ENCODE results near the gene DST. TPM values are rescaled to one million over a fixed set of nuclear protein-coding genes. Genes with fewer than 3 reads are reported as not detected.

Gene DST
- polyA plus RNA-seq, 2 donors, result 57.2 to 59.3 TPM

GRCh38 chr6:56593801-56594318 is 48.8 kb downstream of the DST start:
- WGBS, 2 donors, result 58 to 61% methylated on average over 5 of the region's 5 CpGs
- H3K9me3 ChIP-seq (ENCODE audit: control insufficient read depth in 2 of 2, insufficient read depth in 1 of 2, low read depth in 1 of 2, low read length in 1 of 2), result no peaks in the 10 kb centered on the region
- H3K27me3 ChIP-seq (ENCODE audit: control insufficient read depth in 1 of 2, insufficient read depth in 2 of 2, low read length in 2 of 2), result no peaks in the 10 kb centered on the region
- peaks cover 0 to 7% of the 10 kb centered on the region in 2 donors for H3K36me3 ChIP-seq (ENCODE audit: control insufficient read depth in 2 of 2, insufficient read depth in 2 of 2, low read length in 1 of 2)
- H3K27ac ChIP-seq (ENCODE audit: low read depth in 2 of 2, low read length in 1 of 2), result no peak overlapping the region
- H3K4me3 ChIP-seq (ENCODE audit: low read depth in 1 of 2, low read length in 2 of 2), result no peak overlapping the region
- no peaks in the 10 kb centered on the region for H3K4me1 ChIP-seq (ENCODE audit: control insufficient read depth in 2 of 2, insufficient read depth in 2 of 2, low read length in 1 of 2)

- no peaks in the 10 kb centered on the region for H3K9me3 ChIP-seq (ENCODE audit: control insufficient read depth in 2 of 2, insufficient read depth in 1 of 2, low read depth in 1 of 2, low read length in 1 of 2)
- H3K36me3 ChIP-seq (ENCODE audit: control insufficient read depth in 2 of 2, insufficient read depth in 2 of 2, low read length in 1 of 2), result no peaks in the 10 kb centered on the region
- H3K4me3 ChIP-seq (ENCODE audit: low read depth in 1 of 2, low read length in 2 of 2), result no peak overlapping the region
- H3K27me3 ChIP-seq (ENCODE audit: control insufficient read depth in 1 of 2, insufficient read depth in 2 of 2, low read length in 2 of 2), result no peaks in the 10 kb centered on the region
- H3K27ac ChIP-seq (ENCODE audit: low read depth in 2 of 2, low read length in 1 of 2), result no peak overlapping the region
- H3K4me1 ChIP-seq (ENCODE audit: control insufficient read depth in 2 of 2, insufficient read depth in 2 of 2, low read length in 1 of 2), result no peaks in the 10 kb centered on the region
- WGBS, 2 donors, result 80 to 82% methylated on average over 3 of the region's 3 CpGs
Measured at GRCh38 chr6:56582236-56582635, 60.5 kb downstream of the DST start.

- no peaks in the 10 kb centered on the region for H3K4me1 ChIP-seq (ENCODE audit: control insufficient read depth in 2 of 2, insufficient read depth in 2 of 2, low read length in 1 of 2)
- H3K27me3 ChIP-seq (ENCODE audit: control insufficient read depth in 1 of 2, insufficient read depth in 2 of 2, low read length in 2 of 2), result no peaks in the 10 kb centered on the region
- H3K9me3 ChIP-seq (ENCODE audit: control insufficient read depth in 2 of 2, insufficient read depth in 1 of 2, low read depth in 1 of 2, low read length in 1 of 2), result no peaks in the 10 kb centered on the region
- no peak overlapping the region for H3K27ac ChIP-seq (ENCODE audit: low read depth in 2 of 2, low read length in 1 of 2)
- 65 to 73% methylated on average over 4 of the region's 4 CpGs for WGBS, 2 donors
- H3K4me3 ChIP-seq (ENCODE audit: low read depth in 1 of 2, low read length in 2 of 2), result no peak overlapping the region
- H3K36me3 ChIP-seq (ENCODE audit: control insufficient read depth in 2 of 2, insufficient read depth in 2 of 2, low read length in 1 of 2), result no peaks in the 10 kb centered on the region
Measured at GRCh38 chr6:56581296-56581925, 61.3 kb downstream of the DST start.

- Histone ChIP-seq H3K36me3 (ENCODE audit: control insufficient read depth in 2 of 2, insufficient read depth in 2 of 2, low read length in 1 of 2) (no peaks in the 10 kb centered on the region), H3K4me3 (ENCODE audit: low read depth in 1 of 2, low read length in 2 of 2) (no peak overlapping the region), H3K9me3 (ENCODE audit: control insufficient read depth in 2 of 2, insufficient read depth in 1 of 2, low read depth in 1 of 2, low read length in 1 of 2) (no peaks in the 10 kb centered on the region), H3K27me3 (ENCODE audit: control insufficient read depth in 1 of 2, insufficient read depth in 2 of 2, low read length in 2 of 2) (no peaks in the 10 kb centered on the region), H3K4me1 (ENCODE audit: control insufficient read depth in 2 of 2, insufficient read depth in 2 of 2, low read length in 1 of 2) (no peaks in the 10 kb centered on the region), H3K27ac (ENCODE audit: low read depth in 2 of 2, low read length in 1 of 2) (no peak overlapping the region)
- WGBS, 2 donors, result 97 to 99% methylated on average over 5 of the region's 5 CpGs
Measured at GRCh38 chr6:56580271-56580670, 62.4 kb downstream of the DST start.

GRCh38 chr6:56579155-56579851 is 63.4 kb downstream of the DST start:
- WGBS, 2 donors, result 81 to 82% methylated on average over 2 of the region's 2 CpGs
- no peaks in the 10 kb centered on the region for H3K4me1 ChIP-seq (ENCODE audit: control insufficient read depth in 2 of 2, insufficient read depth in 2 of 2, low read length in 1 of 2)
- H3K27me3 ChIP-seq (ENCODE audit: control insufficient read depth in 1 of 2, insufficient read depth in 2 of 2, low read length in 2 of 2), result no peaks in the 10 kb centered on the region
- no peak overlapping the region for H3K4me3 ChIP-seq (ENCODE audit: low read depth in 1 of 2, low read length in 2 of 2)
- no peak overlapping the region for H3K27ac ChIP-seq (ENCODE audit: low read depth in 2 of 2, low read length in 1 of 2)
- H3K9me3 ChIP-seq (ENCODE audit: control insufficient read depth in 2 of 2, insufficient read depth in 1 of 2, low read depth in 1 of 2, low read length in 1 of 2), result no peaks in the 10 kb centered on the region
- H3K36me3 ChIP-seq (ENCODE audit: control insufficient read depth in 2 of 2, insufficient read depth in 2 of 2, low read length in 1 of 2), result no peaks in the 10 kb centered on the region

GRCh38 chr6:56575736-56576135 is 67.0 kb downstream of the DST start:
- Histone ChIP-seq H3K4me3 (ENCODE audit: low read depth in 1 of 2, low read length in 2 of 2) (no peak overlapping the region), H3K4me1 (ENCODE audit: control insufficient read depth in 2 of 2, insufficient read depth in 2 of 2, low read length in 1 of 2) (no peaks in the 10 kb centered on the region), H3K9me3 (ENCODE audit: control insufficient read depth in 2 of 2, insufficient read depth in 1 of 2, low read depth in 1 of 2, low read length in 1 of 2) (no peaks in the 10 kb centered on the region), H3K27me3 (ENCODE audit: control insufficient read depth in 1 of 2, insufficient read depth in 2 of 2, low read length in 2 of 2) (no peaks in the 10 kb centered on the region), H3K36me3 (ENCODE audit: control insufficient read depth in 2 of 2, insufficient read depth in 2 of 2, low read length in 1 of 2) (no peaks in the 10 kb centered on the region), H3K27ac (ENCODE audit: low read depth in 2 of 2, low read length in 1 of 2) (no peak overlapping the region)
- 86 to 88% methylated on average over 3 of the region's 3 CpGs for WGBS, 2 donors

- H3K9me3 ChIP-seq (ENCODE audit: control insufficient read depth in 2 of 2, insufficient read depth in 1 of 2, low read depth in 1 of 2, low read length in 1 of 2), result no peaks in the 10 kb centered on the region
- H3K27ac ChIP-seq (ENCODE audit: low read depth in 2 of 2, low read length in 1 of 2), result no peak overlapping the region
- H3K4me3 ChIP-seq (ENCODE audit: low read depth in 1 of 2, low read length in 2 of 2), result no peak overlapping the region
- H3K27me3 ChIP-seq (ENCODE audit: control insufficient read depth in 1 of 2, insufficient read depth in 2 of 2, low read length in 2 of 2), result no peaks in the 10 kb centered on the region
- H3K36me3 ChIP-seq (ENCODE audit: control insufficient read depth in 2 of 2, insufficient read depth in 2 of 2, low read length in 1 of 2), result no peaks in the 10 kb centered on the region
- no peaks in the 10 kb centered on the region for H3K4me1 ChIP-seq (ENCODE audit: control insufficient read depth in 2 of 2, insufficient read depth in 2 of 2, low read length in 1 of 2)
- 92 to 93% methylated on average over 2 of the region's 2 CpGs for WGBS, 2 donors
Measured at GRCh38 chr6:56574292-56574691, 68.4 kb downstream of the DST start.

- Histone ChIP-seq H3K9me3 (ENCODE audit: control insufficient read depth in 2 of 2, insufficient read depth in 1 of 2, low read depth in 1 of 2, low read length in 1 of 2) (no peaks in the 10 kb centered on the region), H3K27ac (ENCODE audit: low read depth in 2 of 2, low read length in 1 of 2) (no peak overlapping the region), H3K4me3 (ENCODE audit: low read depth in 1 of 2, low read length in 2 of 2) (no peak overlapping the region), H3K27me3 (ENCODE audit: control insufficient read depth in 1 of 2, insufficient read depth in 2 of 2, low read length in 2 of 2) (no peaks in the 10 kb centered on the region), H3K4me1 (ENCODE audit: control insufficient read depth in 2 of 2, insufficient read depth in 2 of 2, low read length in 1 of 2) (no peaks in the 10 kb centered on the region), H3K36me3 (ENCODE audit: control insufficient read depth in 2 of 2, insufficient read depth in 2 of 2, low read length in 1 of 2) (no peaks in the 10 kb centered on the region)
- WGBS, 2 donors, result 44 to 65% methylated on average over 2 of the region's 2 CpGs
Measured at GRCh38 chr6:56573624-56574023, 69.1 kb downstream of the DST start.

- H3K4me3 ChIP-seq (ENCODE audit: low read depth in 1 of 2, low read length in 2 of 2), result no peak overlapping the region
- no peaks in the 10 kb centered on the region for H3K36me3 ChIP-seq (ENCODE audit: control insufficient read depth in 2 of 2, insufficient read depth in 2 of 2, low read length in 1 of 2)
- H3K9me3 ChIP-seq (ENCODE audit: control insufficient read depth in 2 of 2, insufficient read depth in 1 of 2, low read depth in 1 of 2, low read length in 1 of 2), result no peaks in the 10 kb centered on the region
- WGBS, 2 donors, result 44 to 50% methylated on average over 3 of the region's 3 CpGs
- no peaks in the 10 kb centered on the region for H3K27me3 ChIP-seq (ENCODE audit: control insufficient read depth in 1 of 2, insufficient read depth in 2 of 2, low read length in 2 of 2)
- H3K4me1 ChIP-seq (ENCODE audit: control insufficient read depth in 2 of 2, insufficient read depth in 2 of 2, low read length in 1 of 2), result no peaks in the 10 kb centered on the region
- no peak overlapping the region for H3K27ac ChIP-seq (ENCODE audit: low read depth in 2 of 2, low read length in 1 of 2)
Measured at GRCh38 chr6:56572788-56573471, 69.8 kb downstream of the DST start.

Measured in esophagus (tissue), 2 donors.